Measurements from ENCODE around the gene KDM4B.
"Not testable (repeated sequence)": the region's sequence is repeated elsewhere in the genome, so short reads cannot be mapped to it uniquely, and the experiment has no call there.

KDM4B gene

DNA sequence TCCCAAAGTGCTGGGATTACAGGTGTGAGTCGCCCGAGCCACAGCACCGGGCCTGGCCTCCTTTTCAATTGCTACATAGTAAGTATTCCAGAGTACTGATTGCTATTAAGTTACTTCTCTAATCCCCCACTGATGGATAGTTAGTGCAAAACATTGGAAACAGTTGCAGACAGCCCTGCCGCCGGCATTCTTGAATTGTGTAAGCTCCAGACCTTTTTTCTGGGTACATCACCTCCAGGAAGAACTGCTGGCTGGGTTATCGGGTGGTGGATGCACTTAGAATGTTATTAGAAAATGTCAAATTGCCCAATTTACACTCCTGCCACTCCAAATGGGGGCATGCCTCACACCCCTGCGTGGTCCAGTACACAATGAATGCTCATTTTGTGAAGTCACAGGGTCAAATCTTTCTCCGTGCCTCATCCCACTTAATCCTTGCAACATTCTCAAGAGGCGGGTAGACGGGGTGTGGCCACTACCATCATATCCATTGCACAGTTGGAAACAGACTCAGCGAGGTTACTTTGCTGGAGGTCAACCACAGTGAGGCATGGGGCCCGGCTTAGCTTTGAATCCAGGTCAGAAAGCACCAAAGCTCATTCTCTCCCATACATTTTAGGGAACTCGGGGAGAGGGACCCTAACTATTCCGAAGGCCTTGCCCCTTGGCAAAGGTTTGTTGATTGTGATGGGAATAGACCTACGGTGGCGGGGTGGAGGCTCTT lies 1.0 kb upstream of the KDM4B start:
- peak; percentile 45 for DNase-seq

DNA sequence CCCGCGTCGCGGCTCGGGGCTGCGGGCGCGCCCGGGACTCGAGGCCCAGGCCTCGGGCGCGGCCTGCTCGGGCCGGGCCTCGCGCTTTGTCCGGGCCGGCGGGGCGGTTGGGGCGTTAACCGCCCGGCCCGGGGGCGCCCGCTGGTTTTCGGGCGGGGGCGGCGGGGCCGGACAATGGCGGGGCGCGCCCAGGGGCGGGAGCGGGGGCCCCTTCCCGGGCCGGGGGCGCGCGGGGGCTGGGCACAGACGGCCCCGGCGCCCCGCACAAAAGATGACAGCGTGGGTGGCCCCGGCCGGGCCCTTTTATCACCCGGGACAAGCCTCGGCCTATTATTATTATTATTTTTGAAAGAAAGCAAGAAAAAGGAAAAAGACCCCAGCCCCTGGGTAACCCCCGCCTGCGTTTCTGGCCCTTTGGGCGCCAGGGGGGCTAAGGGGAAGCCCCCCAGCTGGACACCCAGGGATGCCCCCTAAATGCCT lies 419 bp downstream of the KDM4B start:
- DNase-seq = no peak

DNA sequence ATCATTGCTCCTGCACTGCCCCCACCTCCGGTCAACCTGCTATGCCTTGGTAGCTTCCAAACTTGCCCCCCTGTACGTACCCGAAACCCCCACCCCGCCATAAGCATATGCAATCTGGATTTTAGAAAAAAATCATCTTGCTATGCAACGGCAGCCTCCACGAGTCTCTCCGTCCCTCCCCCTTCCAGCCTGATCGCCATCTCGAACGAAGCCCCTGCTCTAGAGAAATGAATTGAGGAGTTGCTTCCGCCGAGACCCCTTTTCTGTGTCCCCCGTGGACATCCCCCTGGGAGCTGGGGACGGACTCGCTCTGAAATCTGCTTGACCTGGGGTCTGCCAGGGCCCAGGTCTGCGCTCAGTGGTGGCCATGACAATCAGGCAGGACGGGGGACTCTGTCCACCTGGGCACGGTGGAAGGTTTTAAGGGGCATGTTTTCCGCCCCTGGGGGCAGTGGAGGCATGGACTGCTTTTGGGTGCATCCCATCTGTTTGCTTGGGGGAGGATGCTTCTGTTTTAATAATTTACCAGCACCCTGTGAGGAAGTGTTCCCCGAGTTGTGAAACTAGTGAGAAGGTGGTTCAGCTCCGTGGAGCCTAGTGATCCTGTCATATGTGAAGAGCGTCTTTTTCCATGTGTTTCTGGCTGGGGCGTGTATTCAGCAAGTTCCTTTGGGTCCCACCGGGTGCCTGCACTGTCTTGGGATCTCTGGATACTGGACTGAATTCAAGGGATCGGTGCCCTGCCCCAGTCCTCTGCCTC lies 1.0 kb downstream of the KDM4B start:
- no peak for DNase-seq

DNA sequence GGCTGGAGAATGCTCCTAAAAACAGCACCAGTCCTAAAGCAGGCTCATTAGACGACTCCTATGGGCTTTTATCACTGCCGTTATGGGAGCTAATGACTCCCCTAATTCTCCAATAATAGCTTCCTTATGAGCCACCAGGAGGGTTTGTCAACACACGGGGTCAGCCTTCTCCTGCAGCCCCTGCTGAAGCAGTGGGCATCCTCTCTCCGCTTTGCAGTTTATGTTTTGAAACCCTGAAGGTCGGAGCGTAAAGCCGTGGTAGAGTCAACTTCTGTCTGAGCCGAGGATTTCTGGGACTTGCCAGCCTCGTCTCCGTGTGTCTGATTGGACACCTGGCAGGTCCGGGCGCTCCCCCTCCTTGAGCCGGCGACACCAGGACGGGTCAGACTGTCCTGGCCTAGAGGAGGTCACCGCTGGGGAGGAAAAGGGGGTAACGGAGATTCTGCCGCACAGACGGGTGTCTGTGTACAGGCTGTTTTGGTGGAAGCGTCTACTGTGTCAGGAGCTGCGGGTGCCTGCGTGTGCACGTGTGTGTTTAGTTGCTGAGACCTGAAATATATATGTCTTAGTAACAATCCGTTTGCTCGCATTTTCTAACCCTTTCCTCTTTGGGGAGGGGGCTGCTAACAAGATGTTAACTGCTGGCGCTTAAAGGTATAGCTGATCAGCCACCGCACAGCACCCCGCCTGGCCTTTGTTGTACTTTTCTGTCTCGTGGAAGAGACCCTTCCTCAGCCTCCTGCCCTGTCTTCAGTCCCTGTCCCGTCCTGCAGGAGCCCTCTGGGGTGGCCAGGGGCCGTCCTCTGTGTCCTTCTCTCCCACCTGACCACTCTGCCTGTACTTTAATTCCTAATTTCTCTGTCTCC lies 1.9 kb downstream of the KDM4B start:
- no peak for DNase-seq

DNA sequence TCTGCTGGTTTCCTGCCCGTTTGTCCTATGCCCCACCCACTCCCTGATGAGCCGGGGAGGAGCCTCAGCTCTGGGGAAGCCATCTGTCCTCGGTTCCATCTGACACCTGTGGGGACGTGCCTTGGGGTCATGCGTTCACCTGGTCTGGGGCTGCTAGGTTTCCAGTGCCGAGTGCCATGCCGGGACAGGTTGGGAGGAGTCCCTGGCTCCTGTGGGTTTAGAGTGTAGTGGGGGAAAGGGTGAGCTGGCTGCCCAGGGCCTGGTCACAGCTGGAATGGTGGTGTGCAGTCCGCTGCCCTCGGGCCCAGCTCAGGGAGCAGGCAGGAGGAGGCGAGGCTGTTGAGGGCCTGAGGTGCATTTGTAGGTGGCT lies 2.5 kb downstream of the KDM4B start:
- peak; percentile 11 for DNase-seq

DNA sequence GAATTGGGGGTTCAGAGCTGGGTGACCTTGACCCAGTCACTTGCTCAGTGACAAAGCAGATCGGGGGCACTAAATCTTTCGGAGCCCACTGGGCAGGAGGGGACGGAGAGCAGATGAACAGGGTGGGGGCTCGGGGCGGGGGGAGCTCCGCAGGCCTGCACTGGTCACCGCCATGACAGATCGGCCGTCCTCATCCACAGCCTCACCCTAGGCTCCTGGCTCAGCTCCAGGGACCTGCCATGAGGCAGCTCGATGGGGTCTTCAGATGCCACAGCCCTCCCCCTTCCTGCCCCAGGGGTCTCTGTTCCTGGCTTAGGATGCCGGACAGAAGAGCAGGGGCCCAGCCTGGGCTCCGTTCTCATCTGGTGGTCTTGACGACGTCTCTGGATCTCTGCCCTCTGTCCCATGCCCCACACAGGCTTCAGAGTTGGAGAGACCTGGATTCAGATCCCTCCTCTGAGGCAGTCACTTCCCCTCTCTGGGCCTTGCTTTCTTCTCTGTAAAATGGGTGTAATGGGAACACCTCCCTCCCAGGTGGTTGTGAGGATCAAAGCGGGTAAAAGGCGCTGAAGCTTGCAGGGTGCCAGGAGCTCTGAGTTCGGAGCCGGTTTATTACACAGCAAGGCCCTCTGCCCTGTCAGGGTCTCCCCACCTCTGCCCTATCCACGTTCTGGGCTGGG lies 3.0 kb downstream of the KDM4B start:
- DNase-seq = no peak

DNA sequence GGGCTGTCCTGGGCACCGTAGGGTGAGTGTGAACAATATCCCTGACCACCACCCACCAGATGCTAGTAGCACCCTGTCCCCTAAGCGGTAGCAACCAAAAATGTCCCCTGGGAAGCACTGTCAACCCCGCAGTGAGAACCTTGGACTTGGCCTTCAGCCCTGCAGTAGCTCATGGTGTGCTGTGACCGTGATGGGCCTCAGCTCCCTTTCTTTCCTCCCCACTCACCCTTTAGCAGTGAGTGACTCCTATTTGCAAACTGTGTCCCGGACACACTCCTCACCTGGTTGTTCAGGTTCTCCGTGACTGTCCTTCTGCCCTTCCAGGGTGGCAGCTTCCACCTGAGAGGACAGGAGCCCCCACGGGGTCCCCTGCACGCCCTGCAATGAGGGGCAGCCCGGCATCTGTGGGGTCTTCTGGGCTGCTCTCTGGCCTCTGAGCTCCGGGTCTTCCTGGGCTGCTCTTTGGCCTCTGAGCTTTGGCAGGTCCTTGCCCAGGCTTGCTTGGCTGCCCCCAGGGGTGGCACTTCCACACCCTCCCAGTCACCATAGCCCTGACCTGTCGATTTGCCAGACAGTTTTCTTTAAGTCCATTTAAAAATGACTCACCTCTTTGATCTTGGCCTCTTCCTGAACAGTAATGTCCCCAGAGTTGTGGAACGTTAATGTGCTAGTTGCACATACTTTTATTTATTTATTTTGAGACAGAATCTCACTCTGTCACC lies 3.8 kb downstream of the KDM4B start:
- peak; percentile 51 for DNase-seq

DNA sequence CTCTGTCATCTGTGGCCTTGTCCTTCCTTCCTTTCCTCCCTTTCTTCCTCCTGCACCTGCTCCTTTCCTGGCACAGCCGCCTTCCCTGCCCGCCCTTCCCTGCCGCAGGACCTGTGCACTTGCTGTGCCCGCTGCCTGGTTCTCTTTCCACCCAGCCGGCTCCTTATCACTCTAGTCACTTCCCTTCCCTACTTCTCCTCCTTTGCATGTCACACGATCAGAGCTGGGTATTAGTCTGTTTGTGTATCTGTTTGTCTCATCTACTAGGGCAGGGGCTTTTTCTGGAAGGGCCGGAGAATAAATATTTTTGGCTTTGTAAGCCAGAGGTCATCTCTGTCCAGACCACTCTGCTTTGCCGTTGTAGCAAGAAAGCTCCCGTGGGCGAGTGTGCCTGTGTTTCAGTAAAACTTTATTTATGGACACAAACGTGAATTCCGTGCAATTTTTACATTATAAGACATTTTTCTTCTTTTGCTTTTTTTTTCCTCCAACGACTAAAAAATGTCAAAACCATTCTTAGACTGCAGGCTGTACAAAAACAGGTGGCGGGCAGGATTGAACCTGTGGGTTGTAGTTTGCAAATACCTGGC lies 6.1 kb downstream of the KDM4B start:
- DNase-seq = no peak

DNA sequence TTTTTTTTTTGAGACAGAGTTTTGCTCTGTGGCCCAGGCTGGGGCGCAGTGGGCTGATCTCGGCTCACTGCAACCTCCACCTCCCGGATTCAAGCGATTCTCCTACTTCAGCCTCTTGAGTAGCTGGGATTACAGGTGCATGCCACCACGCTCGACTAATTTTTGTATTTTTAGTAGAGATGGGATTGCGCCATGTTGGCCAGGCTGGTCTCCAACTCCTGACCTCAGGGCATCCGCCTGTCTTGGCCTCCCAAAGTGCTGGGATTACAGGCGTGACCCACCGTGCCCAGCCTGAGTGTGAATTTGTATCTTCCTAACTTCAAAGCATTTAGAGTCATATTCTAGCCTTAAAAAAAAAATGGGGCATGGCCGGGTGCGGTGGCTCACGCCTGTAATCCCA lies 6.7 kb downstream of the KDM4B start:
- not testable (repeated sequence) for DNase-seq

DNA sequence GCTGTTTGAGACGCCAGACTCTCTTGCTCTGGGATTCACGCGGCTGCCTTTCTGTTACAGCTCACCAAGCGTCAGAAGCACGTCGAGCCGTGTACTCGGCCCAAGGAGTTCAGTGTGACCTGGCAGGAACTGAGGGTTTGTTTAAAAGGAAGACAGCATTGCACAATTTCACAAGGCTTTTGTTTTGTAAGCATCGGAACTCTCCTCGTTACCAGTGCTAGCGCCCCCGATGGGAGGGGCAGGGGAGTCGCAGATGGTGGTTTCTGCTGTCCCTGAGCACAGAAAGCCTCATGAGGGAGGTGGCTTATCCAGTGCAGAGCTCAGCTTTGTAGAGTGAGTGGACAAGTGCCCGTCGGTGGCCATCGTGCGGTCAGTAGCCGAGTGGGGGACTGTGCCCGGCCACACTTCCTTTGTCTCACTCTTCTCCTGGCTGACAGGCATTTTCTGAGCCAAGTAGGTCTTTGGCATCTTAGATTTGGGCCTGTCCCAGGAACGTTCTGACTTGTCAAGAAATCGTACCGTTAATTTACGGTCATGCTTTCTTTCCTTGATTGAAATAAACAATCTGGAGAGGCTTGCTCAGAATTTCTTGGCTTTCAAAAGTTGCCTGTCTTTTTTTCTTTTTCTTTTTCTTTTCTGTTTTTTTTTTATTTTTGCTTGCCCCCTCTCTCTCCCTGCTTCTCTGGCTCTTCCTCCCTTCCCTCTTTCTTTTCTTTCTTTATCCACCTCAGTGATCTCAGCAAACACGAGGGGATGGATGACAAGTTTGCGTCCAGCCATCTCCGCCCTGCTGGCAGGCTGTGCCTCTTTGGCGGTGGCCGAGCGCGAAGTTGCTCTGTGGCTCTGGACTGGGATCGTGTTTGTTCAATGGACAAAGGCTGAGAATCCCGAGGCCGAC lies 7.7 kb downstream of the KDM4B start:
- DNase-seq = peak; percentile 22

DNA sequence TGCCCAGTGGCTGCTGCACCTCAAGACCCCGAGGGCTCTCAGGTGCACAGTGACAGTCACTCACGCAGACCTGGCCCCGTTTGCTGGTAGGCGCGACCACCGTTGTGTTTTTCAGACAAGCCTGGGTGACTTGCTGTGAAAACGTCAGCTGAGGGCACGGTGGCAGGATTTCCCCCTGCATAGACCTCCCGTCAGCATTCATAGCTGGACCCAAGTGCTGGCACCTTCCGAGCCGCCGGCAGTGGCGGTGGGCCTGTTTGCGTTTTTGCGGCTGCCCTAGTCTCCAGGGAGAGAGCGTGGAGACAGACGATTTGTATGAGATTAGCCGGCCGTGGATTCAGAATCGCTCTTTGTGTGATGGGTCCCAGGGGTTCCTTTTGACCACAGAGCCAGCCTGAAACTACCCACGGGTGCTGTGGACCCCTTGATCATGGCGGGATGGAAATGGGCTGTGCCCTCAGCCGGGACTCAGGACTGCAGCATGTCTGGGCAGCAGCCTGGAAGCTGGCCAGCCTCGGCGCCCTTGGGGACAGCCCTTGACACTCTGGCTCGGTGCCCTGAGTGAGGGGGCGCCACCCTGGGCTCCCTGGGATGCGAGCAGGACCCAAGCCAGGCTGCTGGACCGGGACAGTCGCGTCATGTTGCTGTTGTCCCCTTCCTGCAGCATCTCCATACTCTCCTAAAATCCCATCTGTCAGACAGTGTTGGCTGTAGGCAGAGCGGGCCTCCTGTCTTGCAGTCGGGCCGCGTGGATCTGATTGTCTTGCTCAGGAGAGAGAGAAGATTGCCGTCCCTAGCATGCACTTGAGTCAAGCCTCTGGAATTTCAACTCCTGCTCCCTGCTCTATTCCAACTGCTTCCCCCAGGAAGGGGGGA lies 8.6 kb downstream of the KDM4B start:
- DNase-seq = peak; percentile 88

DNA sequence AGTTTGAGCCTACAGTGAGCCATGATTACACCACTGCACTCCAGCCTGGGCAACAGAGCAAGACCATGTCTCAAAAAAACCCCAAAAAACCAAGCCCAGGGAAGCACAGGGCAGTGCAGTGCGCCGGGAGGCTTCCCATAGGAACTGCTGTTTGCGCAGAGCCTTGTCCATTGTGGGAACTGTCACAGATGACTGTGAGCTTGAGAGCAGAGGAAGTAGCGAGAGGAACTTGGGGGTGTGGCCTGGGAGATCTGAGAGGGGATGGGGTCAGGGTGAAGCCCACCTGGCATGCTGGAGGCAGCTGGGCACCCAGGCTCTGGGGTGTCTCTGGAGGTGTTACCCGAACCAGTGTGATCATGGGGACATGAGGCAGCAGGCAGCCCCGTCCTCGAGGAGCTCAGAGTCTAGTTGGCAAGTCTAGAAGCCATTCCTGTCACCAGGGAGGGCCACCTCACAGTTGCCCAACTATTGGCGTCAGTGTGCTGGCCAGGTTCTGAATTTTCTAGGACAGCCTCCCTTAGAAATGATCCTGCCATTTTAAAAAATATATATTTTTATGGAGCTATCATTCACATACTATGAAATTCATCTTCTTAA lies 10.4 kb downstream of the KDM4B start:
- DNase-seq = no peak

DNA sequence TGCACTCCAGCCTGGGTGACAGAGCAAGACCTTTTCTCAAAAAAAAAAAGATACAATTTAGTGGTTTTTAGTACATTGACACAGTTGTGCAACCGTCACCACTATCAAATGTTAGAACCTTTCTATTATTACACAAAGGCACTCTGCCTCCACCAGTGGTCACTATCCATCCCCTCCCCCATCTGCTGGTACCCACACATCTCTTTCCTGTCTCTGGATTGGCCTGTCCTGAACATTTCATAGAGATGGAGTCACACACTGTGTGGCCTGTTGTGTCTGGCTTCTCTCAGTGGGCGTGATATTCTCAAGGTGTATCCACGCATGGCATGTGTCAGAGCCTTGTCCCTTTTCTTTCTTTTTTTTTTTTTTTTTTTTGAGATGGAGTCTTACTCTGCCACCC lies 11.2 kb downstream of the KDM4B start:
- DNase-seq = peak; percentile 30

DNA sequence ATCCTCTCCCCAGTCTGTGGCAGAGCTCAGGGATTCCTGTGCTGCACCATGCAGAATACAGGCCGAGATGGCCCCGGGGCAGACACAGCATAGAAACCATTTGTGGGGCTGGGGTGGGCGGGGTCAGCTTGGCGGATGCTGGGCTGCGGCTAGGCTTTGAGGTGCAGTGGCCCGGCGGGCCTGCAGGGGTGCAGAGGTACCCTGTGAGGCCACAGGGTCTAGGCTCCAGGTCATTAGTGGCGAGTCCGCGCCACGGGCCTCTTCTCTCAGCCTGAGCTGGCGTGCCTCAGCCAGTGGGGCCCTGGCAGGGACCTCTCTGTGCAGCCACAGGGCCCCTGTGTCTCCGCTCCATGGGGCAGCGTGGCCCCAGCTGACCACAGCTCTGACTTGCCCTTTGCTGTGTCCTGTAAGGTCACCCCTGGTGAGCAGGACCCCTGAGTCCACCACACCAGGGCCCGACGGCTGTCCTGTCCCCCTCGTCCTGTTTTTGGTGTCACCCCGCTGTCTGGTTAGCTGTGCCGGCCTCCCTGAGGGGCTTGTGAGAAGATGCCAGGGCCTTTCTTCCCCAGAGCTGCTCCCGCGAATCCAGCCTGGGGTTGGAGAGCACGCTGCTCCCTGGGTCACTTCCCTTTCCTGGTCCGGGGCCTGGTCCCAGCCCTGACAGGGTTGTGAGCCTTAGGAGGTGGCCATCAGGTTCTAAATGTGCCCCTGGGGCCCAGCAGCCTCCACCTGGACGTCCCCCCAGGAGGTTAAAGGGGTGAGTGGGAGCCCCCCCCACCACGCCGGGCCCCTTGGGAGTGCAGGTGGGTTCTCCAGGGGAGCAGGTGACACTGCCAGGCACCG lies 12.1 kb downstream of the KDM4B start:
- DNase-seq = no peak

DNA sequence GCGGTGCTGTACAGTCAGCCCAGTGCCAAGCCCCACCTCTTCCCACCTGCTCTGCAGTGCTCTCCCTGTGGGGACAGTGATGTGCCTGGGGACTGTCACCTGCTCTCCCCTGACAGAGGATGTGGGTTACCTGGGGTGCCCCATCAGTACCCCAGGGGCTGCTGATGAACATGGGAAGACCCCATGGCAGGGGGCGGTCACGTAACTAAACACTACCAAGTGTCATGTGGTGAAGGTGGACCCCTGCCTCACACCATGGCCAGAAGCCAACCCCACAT lies 12.7 kb downstream of the KDM4B start:
- no peak for DNase-seq

DNA sequence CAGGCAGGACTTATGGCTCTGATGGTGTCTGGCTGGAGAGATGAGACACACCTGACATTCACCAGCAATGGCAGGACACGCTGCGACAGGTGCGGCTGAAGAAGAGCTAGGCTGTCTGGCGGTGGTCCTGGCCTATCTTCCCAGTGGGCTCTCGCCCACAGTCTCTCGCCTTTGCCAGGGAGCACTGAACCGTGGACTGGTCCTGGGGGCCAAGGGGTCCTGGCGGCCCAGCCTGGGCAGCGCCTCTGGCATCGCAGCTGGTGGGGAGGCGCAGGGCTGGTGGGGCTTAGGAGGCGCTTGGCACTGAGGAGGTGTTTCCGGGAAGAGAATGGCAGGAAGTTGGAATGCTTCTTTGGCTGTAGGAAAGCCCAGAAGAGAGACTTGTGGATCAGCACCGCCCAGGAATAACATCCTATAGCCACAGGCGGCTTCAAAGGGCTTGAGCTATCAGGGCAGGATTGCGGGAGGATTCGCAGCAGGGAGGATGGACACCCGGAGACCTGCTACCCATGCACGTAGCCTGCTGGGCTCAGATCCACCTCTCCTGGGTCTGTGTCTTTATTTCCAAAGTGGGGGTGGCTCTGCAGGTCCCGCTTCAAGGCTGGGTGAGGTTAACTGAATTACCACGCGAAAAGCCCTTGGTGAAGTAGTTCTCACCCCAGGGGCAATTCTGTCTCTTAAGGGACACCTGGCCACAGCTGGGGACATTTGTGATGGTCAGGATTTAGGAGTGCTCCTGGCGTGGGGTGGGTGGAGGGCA lies 14.6 kb downstream of the KDM4B start:
- DNase-seq = no peak

DNA sequence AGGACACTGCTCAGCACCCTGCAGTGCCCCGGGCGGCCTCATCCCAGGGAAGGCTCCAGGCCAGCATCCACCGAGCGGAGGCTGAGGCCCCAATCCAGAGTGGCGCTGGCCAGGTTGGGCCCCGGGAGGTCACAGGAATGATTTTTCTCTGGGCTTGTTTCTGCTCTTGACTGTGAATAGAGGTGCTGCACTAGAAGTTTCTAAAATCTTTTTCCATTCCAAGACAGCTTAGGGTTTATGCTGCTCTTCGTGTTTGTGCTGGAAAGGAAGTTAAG lies 15.1 kb downstream of the KDM4B start:
- no peak for DNase-seq

All from fibroblast of skin of scalp (primary cell).